GM23338 (cell line): ENCODE measurements around the gene ZNF583. TPM values are rescaled to one million over a fixed set of nuclear protein-coding genes. Genes with fewer than 3 reads are reported as not detected.

ENCODE experiments used
- ATAC-seq: fragments of 200-7000 bp; cut with Tn5 transposase; 3 replicates; pipeline ENCODE4 v1.9.1; 2020
- DNase-seq: peaks from one replicate; pipeline ENCODE4 v3.0.0-alpha.2; 2015; ENCODE audit warnings: low spot score
- H2AFZ ChIP-seq: fragments of 200-600 bp; sonication (generic); 2 replicates; pipeline ENCODE4 v1.8.0; 2016; ENCODE audit warnings: antibody characterized with exemption, mild to moderate bottlenecking, moderate library complexity
- H3F3A ChIP-seq: fragments of 200-600 bp; sonication (generic); replicated peaks from 2 replicates; pipeline ENCODE4 v1.8.0; 2017; ENCODE audit warnings: antibody characterized with exemption, mixed run types, low read depth
- H3K27ac ChIP-seq: fragments of 200-600 bp; sonication (generic); 2 replicates; pipeline ENCODE4 v1.6.1; 2016; ENCODE audit warnings: low read depth
- H3K27me3 ChIP-seq: fragments of 200-600 bp; sonication (generic); 2 replicates; pipeline ENCODE4 v1.8.0; 2016; ENCODE audit warnings: mild to moderate bottlenecking, mixed run types, moderate library complexity; ENCODE audit not compliant: insufficient read depth
- H3K36me3 ChIP-seq: fragments of 200-600 bp; sonication (generic); 2 replicates; pipeline ENCODE4 v1.8.0; 2016; ENCODE audit warnings: mild to moderate bottlenecking; ENCODE audit not compliant: insufficient read depth
- H3K4me1 ChIP-seq: fragments of 200-600 bp; sonication (generic); 2 replicates; pipeline ENCODE4 v1.8.0; 2016; ENCODE audit warnings: mild to moderate bottlenecking, moderate library complexity; ENCODE audit not compliant: insufficient read depth
- H3K4me2 ChIP-seq: fragments of 200-600 bp; sonication (generic); 2 replicates; pipeline ENCODE4 v1.7.1; 2017; ENCODE audit warnings: mixed run types
- H3K4me3 ChIP-seq: fragments of 200-600 bp; sonication (generic); 2 replicates; pipeline ENCODE4 v1.6.1; 2016; ENCODE audit warnings: mixed run types
- H3K79me2 ChIP-seq: fragments of 200-600 bp; sonication (generic); replicated peaks from 2 replicates; pipeline ENCODE4 v1.8.0; 2017; ENCODE audit warnings: mild to moderate bottlenecking; ENCODE audit not compliant: insufficient read depth
- H3K9me2 ChIP-seq: fragments of 200-600 bp; sonication (generic); 2 replicates; pipeline ENCODE4 v1.8.0; 2017; ENCODE audit not compliant: insufficient read depth
- H4K20me1 ChIP-seq: fragments of 200-600 bp; sonication (generic); replicated peaks from 2 replicates; pipeline ENCODE4 v1.8.0; 2017; ENCODE audit warnings: mild to moderate bottlenecking; ENCODE audit not compliant: insufficient read depth
- H3K27ac Mint-ChIP-seq: 2 replicates; pipeline ENCODE4 v1.8.0; 2020; ENCODE audit warnings: inconsistent platforms, mild to moderate bottlenecking, moderate library complexity, mixed read lengths
- H3K27me3 Mint-ChIP-seq: 3 replicates; pipeline ENCODE4 v1.8.0; 2022; ENCODE audit warnings: low read depth, mild to moderate bottlenecking, moderate library complexity, mixed read lengths, inconsistent platforms; ENCODE audit not compliant: insufficient read depth, poor library complexity
- H3K36me3 Mint-ChIP-seq: 3 replicates; pipeline ENCODE4 v1.8.0; 2021; ENCODE audit warnings: low read depth, mild to moderate bottlenecking, inconsistent platforms, moderate library complexity, mixed read lengths
- H3K4me1 Mint-ChIP-seq: 3 replicates; pipeline ENCODE4 v1.8.0; 2020; ENCODE audit warnings: mild to moderate bottlenecking, inconsistent platforms, mixed read lengths
- H3K4me3 Mint-ChIP-seq: 3 replicates; pipeline ENCODE4 v1.8.0; 2021; ENCODE audit warnings: moderate library complexity, mild to moderate bottlenecking, inconsistent platforms, mixed read lengths
- H3K9me3 Mint-ChIP-seq: 3 replicates; pipeline ENCODE4 v1.8.0; 2020; ENCODE audit warnings: moderate library complexity, mild to moderate bottlenecking, inconsistent platforms, mixed read lengths
- CREB1 ChIP-seq: fragments of 250-450 bp; sonication (Bioruptor Pico); IDR thresholded peaks from 2 replicates; pipeline ENCODE4 v1.5.0; 2020; ENCODE audit warnings: low read depth, mild to moderate bottlenecking, moderate library complexity
- JUNB ChIP-seq: IDR thresholded peaks from one replicate; pipeline ENCODE4 v1.6.1; 2016; ENCODE audit warnings: antibody characterized with exemption; ENCODE audit not compliant: unreplicated experiment
- NANOG ChIP-seq: IDR thresholded peaks from 2 replicates; pipeline ENCODE4 v1.6.1; 2016; ENCODE audit warnings: antibody characterized with exemption, borderline replicate concordance
- ZNF114 ChIP-seq: fragments of 250-450 bp; sonication (Bioruptor Pico); IDR thresholded peaks from 2 replicates; pipeline ENCODE4 v1.5.0; 2020; ENCODE audit warnings: mild to moderate bottlenecking, moderate library complexity
- polyA plus RNA-seq: library from polyadenylated mRNA; unstranded; fragments of >200 nt; fragmentation: Nextera tagmentation; extraction: Ambion mirVana; gene quantifications from 2 replicates; pipeline ENCODE4 v1.2.1, GENCODE V29; 2016
- total RNA-seq: library from RNA; depleted of rRNA; stranded (reverse); fragments of >200 nt; shearing (Covaris generic); gene quantifications from 2 replicates; pipeline ENCODE4 v1.2.3, GENCODE V29; 2014
- TF ChIP-seq, protein P1 (sequence below): IDR thresholded peaks from 2 replicates; pipeline ENCODE4 v1.6.1; 2016; ENCODE audit warnings: antibody characterized with exemption
- TF ChIP-seq, protein P2 (sequence below): fragments of 250-450 bp; sonication (Bioruptor Pico); IDR thresholded peaks from 2 replicates; pipeline ENCODE4 v1.5.0; 2020; ENCODE audit warnings: mild to moderate bottlenecking, moderate library complexity

ZNF583 gene
- total and polyA plus RNA-seq, 2 experiments from 2014 or later = 2.4 to 6.3 TPM

DNA sequence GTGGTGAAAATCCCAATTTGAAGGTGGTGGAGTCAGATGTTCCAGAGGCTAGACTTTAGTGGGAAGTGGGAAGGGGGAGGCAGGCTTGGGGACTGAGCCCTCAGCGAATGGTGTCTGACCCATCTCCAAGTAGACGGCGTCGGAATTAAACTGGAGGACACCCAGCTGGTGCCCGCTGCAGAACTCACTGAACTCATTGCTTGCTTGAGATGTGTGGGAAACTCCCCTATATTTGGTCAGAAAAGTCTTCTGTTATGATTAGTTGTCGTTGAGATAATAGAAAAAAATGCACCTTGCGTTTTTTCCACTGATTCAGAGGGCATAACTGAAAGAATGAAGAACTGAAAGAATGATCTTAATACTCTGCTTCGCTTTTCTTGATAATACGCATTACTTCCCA, 871 bp upstream of the ZNF583 start:
- no peak overlapping the region; the same call in 1 of the 2 replicates for H3K27ac Mint-ChIP-seq
- H3K9me3 Mint-ChIP-seq = peaks cover 70% of the 10 kb centered on the region
- H3K4me3 Mint-ChIP-seq = peak overlapping the region; percentile 94
- H3K27me3 Mint-ChIP-seq = peaks cover 11% of the 10 kb centered on the region
- Histone ChIP-seq H3K4me2 (peak overlapping the region; percentile 94), H3K36me3 (peaks cover 19% of the 10 kb centered on the region), H3K4me1 (peaks cover 8% of the 10 kb centered on the region; the same call in 1 of the 2 replicates), H4K20me1 (no peaks in the 10 kb centered on the region), H3K79me2 (peaks cover 4% of the 10 kb centered on the region; the same call in 1 of the 2 replicates), H3K27ac (no peak overlapping the region), H3K9me2 (no peaks in the 10 kb centered on the region), H3K27me3 (no peaks in the 10 kb centered on the region), H3K4me3 (peak overlapping the region; percentile 88), H3F3A (no peaks in the 10 kb centered on the region), H2AFZ (peak overlapping the region; percentile 100)
- TF ChIP-seq, protein P1, sequence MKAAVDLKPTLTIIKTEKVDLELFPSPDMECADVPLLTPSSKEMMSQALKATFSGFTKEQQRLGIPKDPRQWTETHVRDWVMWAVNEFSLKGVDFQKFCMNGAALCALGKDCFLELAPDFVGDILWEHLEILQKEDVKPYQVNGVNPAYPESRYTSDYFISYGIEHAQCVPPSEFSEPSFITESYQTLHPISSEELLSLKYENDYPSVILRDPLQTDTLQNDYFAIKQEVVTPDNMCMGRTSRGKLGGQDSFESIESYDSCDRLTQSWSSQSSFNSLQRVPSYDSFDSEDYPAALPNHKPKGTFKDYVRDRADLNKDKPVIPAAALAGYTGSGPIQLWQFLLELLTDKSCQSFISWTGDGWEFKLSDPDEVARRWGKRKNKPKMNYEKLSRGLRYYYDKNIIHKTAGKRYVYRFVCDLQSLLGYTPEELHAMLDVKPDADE = no peak
- TF ChIP-seq NANOG (no peak), CREB1 (CRISPR knock-in tag) (no peak)
- TF ChIP-seq, protein P2, sequence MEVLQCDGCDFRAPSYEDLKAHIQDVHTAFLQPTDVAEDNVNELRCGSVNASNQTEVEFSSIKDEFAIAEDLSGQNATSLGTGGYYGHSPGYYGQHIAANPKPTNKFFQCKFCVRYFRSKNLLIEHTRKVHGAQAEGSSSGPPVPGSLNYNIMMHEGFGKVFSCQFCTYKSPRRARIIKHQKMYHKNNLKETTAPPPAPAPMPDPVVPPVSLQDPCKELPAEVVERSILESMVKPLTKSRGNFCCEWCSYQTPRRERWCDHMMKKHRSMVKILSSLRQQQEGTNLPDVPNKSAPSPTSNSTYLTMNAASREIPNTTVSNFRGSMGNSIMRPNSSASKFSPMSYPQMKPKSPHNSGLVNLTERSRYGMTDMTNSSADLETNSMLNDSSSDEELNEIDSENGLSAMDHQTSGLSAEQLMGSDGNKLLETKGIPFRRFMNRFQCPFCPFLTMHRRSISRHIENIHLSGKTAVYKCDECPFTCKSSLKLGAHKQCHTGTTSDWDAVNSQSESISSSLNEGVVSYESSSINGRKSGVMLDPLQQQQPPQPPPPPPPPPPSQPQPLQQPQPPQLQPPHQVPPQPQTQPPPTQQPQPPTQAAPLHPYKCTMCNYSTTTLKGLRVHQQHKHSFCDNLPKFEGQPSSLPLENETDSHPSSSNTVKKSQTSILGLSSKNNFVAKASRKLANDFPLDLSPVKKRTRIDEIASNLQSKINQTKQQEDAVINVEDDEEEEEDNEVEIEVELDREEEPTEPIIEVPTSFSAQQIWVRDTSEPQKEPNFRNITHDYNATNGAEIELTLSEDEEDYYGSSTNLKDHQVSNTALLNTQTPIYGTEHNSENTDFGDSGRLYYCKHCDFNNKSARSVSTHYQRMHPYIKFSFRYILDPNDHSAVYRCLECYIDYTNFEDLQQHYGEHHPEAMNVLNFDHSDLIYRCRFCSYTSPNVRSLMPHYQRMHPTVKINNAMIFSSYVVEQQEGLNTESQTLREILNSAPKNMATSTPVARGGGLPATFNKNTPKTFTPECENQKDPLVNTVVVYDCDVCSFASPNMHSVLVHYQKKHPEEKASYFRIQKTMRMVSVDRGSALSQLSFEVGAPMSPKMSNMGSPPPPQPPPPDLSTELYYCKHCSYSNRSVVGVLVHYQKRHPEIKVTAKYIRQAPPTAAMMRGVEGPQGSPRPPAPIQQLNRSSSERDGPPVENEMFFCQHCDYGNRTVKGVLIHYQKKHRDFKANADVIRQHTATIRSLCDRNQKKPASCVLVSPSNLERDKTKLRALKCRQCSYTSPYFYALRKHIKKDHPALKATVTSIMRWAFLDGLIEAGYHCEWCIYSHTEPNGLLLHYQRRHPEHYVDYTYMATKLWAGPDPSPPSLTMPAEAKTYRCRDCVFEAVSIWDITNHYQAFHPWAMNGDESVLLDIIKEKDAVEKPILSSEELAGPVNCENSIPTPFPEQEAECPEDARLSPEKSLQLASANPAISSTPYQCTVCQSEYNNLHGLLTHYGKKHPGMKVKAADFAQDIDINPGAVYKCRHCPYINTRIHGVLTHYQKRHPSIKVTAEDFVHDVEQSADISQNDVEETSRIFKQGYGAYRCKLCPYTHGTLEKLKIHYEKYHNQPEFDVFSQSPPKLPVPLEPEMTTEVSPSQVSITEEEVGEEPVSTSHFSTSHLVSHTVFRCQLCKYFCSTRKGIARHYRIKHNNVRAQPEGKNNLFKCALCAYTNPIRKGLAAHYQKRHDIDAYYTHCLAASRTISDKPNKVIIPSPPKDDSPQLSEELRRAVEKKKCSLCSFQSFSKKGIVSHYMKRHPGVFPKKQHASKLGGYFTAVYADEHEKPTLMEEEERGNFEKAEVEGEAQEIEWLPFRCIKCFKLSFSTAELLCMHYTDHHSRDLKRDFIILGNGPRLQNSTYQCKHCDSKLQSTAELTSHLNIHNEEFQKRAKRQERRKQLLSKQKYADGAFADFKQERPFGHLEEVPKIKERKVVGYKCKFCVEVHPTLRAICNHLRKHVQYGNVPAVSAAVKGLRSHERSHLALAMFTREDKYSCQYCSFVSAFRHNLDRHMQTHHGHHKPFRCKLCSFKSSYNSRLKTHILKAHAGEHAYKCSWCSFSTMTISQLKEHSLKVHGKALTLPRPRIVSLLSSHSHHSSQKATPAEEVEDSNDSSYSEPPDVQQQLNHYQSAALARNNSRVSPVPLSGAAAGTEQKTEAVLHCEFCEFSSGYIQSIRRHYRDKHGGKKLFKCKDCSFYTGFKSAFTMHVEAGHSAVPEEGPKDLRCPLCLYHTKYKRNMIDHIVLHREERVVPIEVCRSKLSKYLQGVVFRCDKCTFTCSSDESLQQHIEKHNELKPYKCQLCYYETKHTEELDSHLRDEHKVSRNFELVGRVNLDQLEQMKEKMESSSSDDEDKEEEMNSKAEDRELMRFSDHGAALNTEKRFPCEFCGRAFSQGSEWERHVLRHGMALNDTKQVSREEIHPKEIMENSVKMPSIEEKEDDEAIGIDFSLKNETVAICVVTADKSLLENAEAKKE (CRISPR knock-in tag) = no peak
- ATAC-seq = no peak
- DNase-seq = no peak
- H3K4me1 Mint-ChIP-seq = peaks cover 10% of the 10 kb centered on the region
- peaks cover 70% of the 10 kb centered on the region for H3K36me3 Mint-ChIP-seq

DNA sequence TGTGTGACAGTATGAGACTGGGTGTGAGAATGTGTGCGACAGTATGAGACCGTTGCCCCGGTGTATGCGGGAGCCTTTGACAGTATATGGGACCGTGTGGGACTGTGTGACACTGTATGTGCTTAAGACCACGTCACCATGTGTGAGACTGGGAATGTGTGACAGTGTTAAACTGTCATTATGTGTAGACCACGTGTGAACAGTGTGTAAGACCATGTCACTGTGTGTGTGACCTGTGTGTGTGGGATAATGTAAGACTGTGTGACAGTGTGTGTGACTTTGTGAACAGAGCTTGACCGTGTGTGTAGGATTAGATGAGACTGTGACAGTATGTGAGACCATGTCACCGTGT, 549 bp downstream of the ZNF583 start:
- no peak overlapping the region for H3K27ac ChIP-seq
- peak overlapping the region; percentile 94 for H3K4me2 ChIP-seq
- H3K4me1 ChIP-seq = peaks cover 8% of the 10 kb centered on the region; the same call in 1 of the 2 replicates
- Mint-ChIP-seq H3K4me3 (peak overlapping the region; percentile 94), H3K36me3 (peaks cover 69% of the 10 kb centered on the region), H3K27ac (no peak overlapping the region), H3K9me3 (peaks cover 67% of the 10 kb centered on the region), H3K4me1 (peaks cover 10% of the 10 kb centered on the region), H3K27me3 (peaks cover 11% of the 10 kb centered on the region)
- peaks cover 4% of the 10 kb centered on the region; the same call in 1 of the 2 replicates for H3K79me2 ChIP-seq
- no peaks in the 10 kb centered on the region for H3K9me2 ChIP-seq
- H2AFZ ChIP-seq = peak overlapping the region; percentile 100
- H3K27me3 ChIP-seq = no peaks in the 10 kb centered on the region
- peak overlapping the region; percentile 88 for H3K4me3 ChIP-seq
- no peaks in the 10 kb centered on the region for H3F3A ChIP-seq
- H4K20me1 ChIP-seq = no peaks in the 10 kb centered on the region
- ATAC-seq (no peak), DNase-seq (no peak)
- H3K36me3 ChIP-seq = peaks cover 16% of the 10 kb centered on the region
- TF ChIP-seq ZNF114 (CRISPR knock-in tag) (no peak), JUNB (no peak)
